ENCODE results near the gene CBX1.

- TF ChIP-seq EP300 (conservative IDR thresholded peaks at IDR 0.05; ENCODE audit: poor library complexity, severe bottlenecking), result no peak
- TF ChIP-seq, protein P1, sequence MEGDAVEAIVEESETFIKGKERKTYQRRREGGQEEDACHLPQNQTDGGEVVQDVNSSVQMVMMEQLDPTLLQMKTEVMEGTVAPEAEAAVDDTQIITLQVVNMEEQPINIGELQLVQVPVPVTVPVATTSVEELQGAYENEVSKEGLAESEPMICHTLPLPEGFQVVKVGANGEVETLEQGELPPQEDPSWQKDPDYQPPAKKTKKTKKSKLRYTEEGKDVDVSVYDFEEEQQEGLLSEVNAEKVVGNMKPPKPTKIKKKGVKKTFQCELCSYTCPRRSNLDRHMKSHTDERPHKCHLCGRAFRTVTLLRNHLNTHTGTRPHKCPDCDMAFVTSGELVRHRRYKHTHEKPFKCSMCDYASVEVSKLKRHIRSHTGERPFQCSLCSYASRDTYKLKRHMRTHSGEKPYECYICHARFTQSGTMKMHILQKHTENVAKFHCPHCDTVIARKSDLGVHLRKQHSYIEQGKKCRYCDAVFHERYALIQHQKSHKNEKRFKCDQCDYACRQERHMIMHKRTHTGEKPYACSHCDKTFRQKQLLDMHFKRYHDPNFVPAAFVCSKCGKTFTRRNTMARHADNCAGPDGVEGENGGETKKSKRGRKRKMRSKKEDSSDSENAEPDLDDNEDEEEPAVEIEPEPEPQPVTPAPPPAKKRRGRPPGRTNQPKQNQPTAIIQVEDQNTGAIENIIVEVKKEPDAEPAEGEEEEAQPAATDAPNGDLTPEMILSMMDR (IDR thresholded peaks at IDR 0.05; ENCODE audit: poor library complexity, severe bottlenecking), result no peak
Observed at GRCh38 chr17:48046296-48046695, 55.0 kb downstream of the CBX1 start.

Data from neural cell (in vitro differentiated cells).